ENCODE data around the gene SMAD6.

GRCh38 chr15:66726386-66726785 lies 24.4 kb downstream of the SMAD6 start:
- TF ChIP-seq CTCF (IDR thresholded peaks at IDR 0.05) (no peak), POLR2A (IDR thresholded peaks at IDR 0.05) (no peak)

All from body of pancreas (tissue), 4 donors.